ENCODE results near the gene SNRK. TPM values are rescaled to one million over a fixed set of nuclear protein-coding genes. Genes with fewer than 3 reads are reported as not detected.

The SNRK gene, protein sequence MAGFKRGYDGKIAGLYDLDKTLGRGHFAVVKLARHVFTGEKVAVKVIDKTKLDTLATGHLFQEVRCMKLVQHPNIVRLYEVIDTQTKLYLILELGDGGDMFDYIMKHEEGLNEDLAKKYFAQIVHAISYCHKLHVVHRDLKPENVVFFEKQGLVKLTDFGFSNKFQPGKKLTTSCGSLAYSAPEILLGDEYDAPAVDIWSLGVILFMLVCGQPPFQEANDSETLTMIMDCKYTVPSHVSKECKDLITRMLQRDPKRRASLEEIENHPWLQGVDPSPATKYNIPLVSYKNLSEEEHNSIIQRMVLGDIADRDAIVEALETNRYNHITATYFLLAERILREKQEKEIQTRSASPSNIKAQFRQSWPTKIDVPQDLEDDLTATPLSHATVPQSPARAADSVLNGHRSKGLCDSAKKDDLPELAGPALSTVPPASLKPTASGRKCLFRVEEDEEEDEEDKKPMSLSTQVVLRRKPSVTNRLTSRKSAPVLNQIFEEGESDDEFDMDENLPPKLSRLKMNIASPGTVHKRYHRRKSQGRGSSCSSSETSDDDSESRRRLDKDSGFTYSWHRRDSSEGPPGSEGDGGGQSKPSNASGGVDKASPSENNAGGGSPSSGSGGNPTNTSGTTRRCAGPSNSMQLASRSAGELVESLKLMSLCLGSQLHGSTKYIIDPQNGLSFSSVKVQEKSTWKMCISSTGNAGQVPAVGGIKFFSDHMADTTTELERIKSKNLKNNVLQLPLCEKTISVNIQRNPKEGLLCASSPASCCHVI
- total RNA-seq, result 83.8 TPM

DNA sequence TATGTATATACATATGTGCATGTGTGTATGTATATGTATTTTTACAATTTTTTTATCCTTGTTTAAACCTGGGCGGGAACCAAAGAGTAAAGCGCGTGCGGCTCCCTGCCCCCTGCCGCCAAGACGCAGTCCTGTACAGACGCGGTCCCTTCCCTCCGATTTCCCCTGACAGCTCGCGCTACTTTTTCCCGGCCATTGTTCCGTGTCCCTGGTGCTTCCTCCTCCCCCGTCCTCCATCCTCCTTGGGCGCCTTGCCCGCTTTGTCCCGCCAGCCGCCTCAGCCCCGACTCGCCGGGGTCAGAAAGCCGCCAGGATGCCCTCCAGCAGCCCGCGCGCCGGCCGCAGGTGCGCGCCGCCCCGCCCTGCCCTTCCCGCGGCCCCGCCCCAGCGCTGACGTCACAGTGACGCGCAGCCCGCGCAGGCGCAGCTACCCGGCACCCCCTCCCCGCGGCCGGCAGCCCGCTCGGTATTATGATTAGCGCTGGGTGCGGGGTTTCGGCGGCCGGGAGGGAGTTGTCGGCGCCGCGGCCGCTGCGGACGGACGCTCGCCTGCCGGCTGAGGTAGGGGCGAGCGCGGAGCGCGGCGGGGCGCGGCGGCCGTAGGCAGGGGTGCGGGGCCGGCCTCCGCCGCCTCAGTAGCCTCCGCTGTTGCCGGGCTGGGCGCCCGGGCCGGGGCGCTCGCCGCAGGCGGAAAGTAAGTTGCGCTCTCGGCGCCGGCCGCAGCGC is at the start of gene SNRK:
Gene SNRK, plus strand, starts transcription at position 426 of the 726 bp plus-strand sequence. CDS start 16,664 bp downstream, outside the sequence.

Other genes starting within 250 kb of the SNRK start
- gene POMGNT2, start 180.5 kb upstream of the SNRK start, total RNA-seq, result 22.7 TPM